Measurements from ENCODE around the gene LHX1. TPM values are rescaled to one million over a fixed set of nuclear protein-coding genes. Genes with fewer than 3 reads are reported as not detected.

The LHX1 gene
- polyA plus RNA-seq, 4 donors = 83.8 to 102 (median 92.7) TPM

GRCh38 chr17:36950027-36950426 is 12.8 kb downstream of the LHX1 start:
- DNase-seq (ENCODE audit: low read depth in 4 of 4, low spot score in 3 of 4) = no peak

- DNase-seq (ENCODE audit: low read depth in 4 of 4, low spot score in 3 of 4) = no peak
Observed at GRCh38 chr17:36951084-36951789, 14.0 kb downstream of the LHX1 start.

- no peak for DNase-seq (ENCODE audit: low read depth in 4 of 4, low spot score in 3 of 4)
Observed at GRCh38 chr17:36971508-36971907, 34.2 kb downstream of the LHX1 start.

- DNase-seq (ENCODE audit: low read depth in 4 of 4, low spot score in 3 of 4) = no peak
Observed at GRCh38 chr17:36972186-36972700, 35.0 kb downstream of the LHX1 start.

- DNase-seq (ENCODE audit: low read depth in 4 of 4, low spot score in 3 of 4) = no peak
Observed at GRCh38 chr17:36972905-36973304, 35.6 kb downstream of the LHX1 start.

GRCh38 chr17:36975922-36976515 is 38.7 kb downstream of the LHX1 start:
- DNase-seq (ENCODE audit: low read depth in 4 of 4, low spot score in 3 of 4) = no peak

GRCh38 chr17:36977066-36977465 is 39.8 kb downstream of the LHX1 start:
- DNase-seq (ENCODE audit: low read depth in 4 of 4, low spot score in 3 of 4) = no peak

- DNase-seq (ENCODE audit: low read depth in 4 of 4, low spot score in 3 of 4) = no peak
Observed at GRCh38 chr17:36977568-36977967, 40.3 kb downstream of the LHX1 start.

- DNase-seq (ENCODE audit: low read depth in 4 of 4, low spot score in 3 of 4) = no peak
Observed at GRCh38 chr17:36978810-36979564, 41.7 kb downstream of the LHX1 start.

GRCh38 chr17:36979565-36979941 is 42.3 kb downstream of the LHX1 start:
- DNase-seq (ENCODE audit: low read depth in 4 of 4, low spot score in 3 of 4) = no peak

GRCh38 chr17:36980280-36980761 is 43.0 kb downstream of the LHX1 start:
- DNase-seq (ENCODE audit: low read depth in 4 of 4, low spot score in 3 of 4) = no peak

- no peak for DNase-seq (ENCODE audit: low read depth in 4 of 4, low spot score in 3 of 4)
Observed at GRCh38 chr17:36983618-36984017, 46.3 kb downstream of the LHX1 start.

GRCh38 chr17:36989173-36989572 is 51.9 kb downstream of the LHX1 start:
- no peak for DNase-seq (ENCODE audit: low read depth in 4 of 4, low spot score in 3 of 4)

- no peak for DNase-seq (ENCODE audit: low read depth in 4 of 4, low spot score in 3 of 4)
Observed at GRCh38 chr17:36992701-36993100, 55.4 kb downstream of the LHX1 start.

- no peak for DNase-seq (ENCODE audit: low read depth in 4 of 4, low spot score in 3 of 4)
Observed at GRCh38 chr17:36993227-36993626, 56.0 kb downstream of the LHX1 start.

Other genes with a start within 250 kb of the LHX1 start
- gene AATF, start 11.5 kb downstream of the LHX1 start, polyA plus RNA-seq (ENCODE audit: insufficient read length in 4 of 4) = 10 to 100 TPM; 47.5 to 51.8 (median 50.0) TPM